Stimulated activated naive CD4-positive, alpha-beta T cell treated with Interleukin-2 at 50 U/mL for 16 hours (primary cell): ENCODE measurements around the gene RPL21.
"Not testable (repeated sequence)": the region's sequence is repeated elsewhere in the genome, so short reads cannot be mapped to it uniquely, and the experiment has no call there.

ENCODE experiments used
- DNase-seq: peaks from one replicate; lab custom pipeline; 2025; lab: John Stamatoyannopoulos, UW

The RPL21 gene

GRCh38 chr13:27289011-27289665 is 37.8 kb downstream of the RPL21 start:
- DNase-seq: no peak

GRCh38 chr13:27290715-27291114 is 39.4 kb downstream of the RPL21 start:
- DNase-seq: no peak

GRCh38 chr13:27291967-27292366 is 40.6 kb downstream of the RPL21 start:
- DNase-seq: not testable (repeated sequence)

GRCh38 chr13:27293076-27293691 is 41.8 kb downstream of the RPL21 start:
- DNase-seq: no peak

GRCh38 chr13:27293873-27294515 is 42.6 kb downstream of the RPL21 start:
- no peak for DNase-seq

GRCh38 chr13:27295096-27295495 is 43.7 kb downstream of the RPL21 start:
- DNase-seq: no peak

- DNase-seq: no peak
Measured at GRCh38 chr13:27295660-27296059, 44.3 kb downstream of the RPL21 start.

GRCh38 chr13:27296496-27296895 is 45.1 kb downstream of the RPL21 start:
- DNase-seq: no peak

GRCh38 chr13:27298849-27299248 is 47.5 kb downstream of the RPL21 start:
- DNase-seq: no peak

GRCh38 chr13:27300406-27300805 is 49.0 kb downstream of the RPL21 start:
- DNase-seq: not testable (repeated sequence)

- DNase-seq: no peak
Measured at GRCh38 chr13:27300941-27301586, 49.7 kb downstream of the RPL21 start.

GRCh38 chr13:27302643-27303262 is 51.4 kb downstream of the RPL21 start:
- DNase-seq: no peak

GRCh38 chr13:27304099-27304498 is 52.7 kb downstream of the RPL21 start:
- no peak for DNase-seq

GRCh38 chr13:27304611-27305010 is 53.3 kb downstream of the RPL21 start:
- no peak for DNase-seq
